Tibial nerve (tissue), 4 donors: ENCODE data around the gene RBM19. TPM values are rescaled to one million over a fixed set of nuclear protein-coding genes. Genes with fewer than 3 reads are reported as not detected.

Experiments
- DNase-seq, 2 donors: peaks; one replicate each; pipeline ENCODE4 v3.0.0-alpha.2; 2019; ENCODE audit warnings: low spot score in 2 of 2
- H3K27ac ChIP-seq, 4 donors: fragments of 200-600 bp; sonication (generic) in 3 of 4; one replicate each; pipeline ENCODE4 v1.5.1; 2017 to 2019; ENCODE audit warnings: mild to moderate bottlenecking in 1 of 4
- H3K27me3 ChIP-seq, 2 donors: fragments of 200-600 bp; sonication (generic) in 1 of 2; one replicate each; pipeline versions ENCODE4 v1.5.1 to v1.6.0; 2017 to 2019
- H3K36me3 ChIP-seq, 3 donors: fragments of 200-600 bp; sonication (generic); one replicate each; pipeline ENCODE4 v1.5.1; 2018 to 2019
- H3K4me1 ChIP-seq, 4 donors: fragments of 200-600 bp; sonication (generic) in 3 of 4; one replicate each; pipeline ENCODE4 v1.5.1; 2017 to 2019
- H3K4me3 ChIP-seq, 4 donors: fragments of 200-600 bp; sonication (generic) in 3 of 4; one replicate each; pipeline ENCODE4 v1.5.1; 2017 to 2019; ENCODE audit warnings: mild to moderate bottlenecking in 1 of 4, moderate library complexity in 1 of 4
- H3K9me3 ChIP-seq, 4 donors: fragments of 200-600 bp; sonication (generic) in 3 of 4; one replicate each; pipeline ENCODE4 v1.5.1; 2017 to 2019
- EP300 ChIP-seq, 2 donors: sonication (generic); formaldehyde crosslinking; IDR thresholded peaks; one replicate each; pipeline ENCODE4 v1.6.1; 2017; ENCODE audit warnings: antibody characterized with exemption in 2 of 2, mild to moderate bottlenecking in 1 of 2
- POLR2A ChIP-seq, 2 donors: fragments of 450-650 bp; IDR thresholded peaks; one replicate each; pipeline ENCODE4 v1.6.1; 2017; ENCODE audit warnings: antibody characterized with exemption in 2 of 2, mild to moderate bottlenecking in 2 of 2, moderate library complexity in 2 of 2
- WGBS, 2 donors: methylation state at CpG; one replicate each; pipeline ENCODE4 v1.1.5; 2018; 5-methylcytosine and 5-hydroxymethylcytosine counted together
- total RNA-seq, 4 donors: library from RNA; depleted of rRNA; stranded (reverse); fragments of >200 nt; gene quantifications; one replicate each; pipeline ENCODE4 v1.1.0, GENCODE V29; 2016
- TF ChIP-seq, protein P1 (sequence below), 5 experiments: fragments of 200-600 bp in 3 of 5; fragments of 450-650 bp in 2 of 5; sonication (generic) in 3 of 5; IDR thresholded peaks; one replicate each; pipeline ENCODE4 v1.5.1; 2016 to 2019; ENCODE audit warnings: antibody characterized with exemption in 5 of 5, mild to moderate bottlenecking in 3 of 5, moderate library complexity in 2 of 5

RBM19 gene
- total RNA-seq, 4 donors from 2014 or later, result 32.0 to 57.9 (median 38.9) TPM

DNA sequence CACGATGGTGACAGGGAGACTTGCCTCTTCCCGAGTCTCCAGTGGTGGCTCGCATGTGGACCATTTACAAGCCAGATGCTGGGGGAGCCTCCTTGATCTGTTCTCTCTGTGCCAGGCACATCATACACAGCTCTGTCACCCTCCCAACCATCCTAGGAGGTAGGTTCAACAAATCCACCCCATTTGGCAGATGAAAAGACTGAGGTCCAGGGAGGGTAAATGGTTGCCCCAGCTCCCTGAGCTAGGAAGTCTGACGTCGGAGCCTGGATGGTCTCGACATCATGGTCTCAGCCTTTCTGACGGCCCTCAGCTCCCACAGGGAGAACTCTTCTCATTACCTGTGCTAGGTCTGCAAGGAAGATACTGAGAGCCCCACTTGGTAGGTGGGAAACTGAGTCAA, 189.6 kb downstream of the RBM19 start:
- Histone ChIP-seq H3K4me3 (no peak overlapping the region), H3K4me1 (no peaks in the 10 kb centered on the region), H3K9me3 (no peaks in the 10 kb centered on the region), H3K27me3 (peaks cover 0 to 7% of the 10 kb centered on the region in 2 donors), H3K36me3 (no peaks in the 10 kb centered on the region), H3K27ac (no peak overlapping the region)
- WGBS, 2 donors, result 60 to 66% methylated on average over 7 of the region's 7 CpGs
- TF ChIP-seq, protein P1, sequence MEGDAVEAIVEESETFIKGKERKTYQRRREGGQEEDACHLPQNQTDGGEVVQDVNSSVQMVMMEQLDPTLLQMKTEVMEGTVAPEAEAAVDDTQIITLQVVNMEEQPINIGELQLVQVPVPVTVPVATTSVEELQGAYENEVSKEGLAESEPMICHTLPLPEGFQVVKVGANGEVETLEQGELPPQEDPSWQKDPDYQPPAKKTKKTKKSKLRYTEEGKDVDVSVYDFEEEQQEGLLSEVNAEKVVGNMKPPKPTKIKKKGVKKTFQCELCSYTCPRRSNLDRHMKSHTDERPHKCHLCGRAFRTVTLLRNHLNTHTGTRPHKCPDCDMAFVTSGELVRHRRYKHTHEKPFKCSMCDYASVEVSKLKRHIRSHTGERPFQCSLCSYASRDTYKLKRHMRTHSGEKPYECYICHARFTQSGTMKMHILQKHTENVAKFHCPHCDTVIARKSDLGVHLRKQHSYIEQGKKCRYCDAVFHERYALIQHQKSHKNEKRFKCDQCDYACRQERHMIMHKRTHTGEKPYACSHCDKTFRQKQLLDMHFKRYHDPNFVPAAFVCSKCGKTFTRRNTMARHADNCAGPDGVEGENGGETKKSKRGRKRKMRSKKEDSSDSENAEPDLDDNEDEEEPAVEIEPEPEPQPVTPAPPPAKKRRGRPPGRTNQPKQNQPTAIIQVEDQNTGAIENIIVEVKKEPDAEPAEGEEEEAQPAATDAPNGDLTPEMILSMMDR (IDR thresholded peaks at IDR 0.05), result no peak
- TF ChIP-seq EP300 (IDR thresholded peaks at IDR 0.05), result no peak
- no peak for DNase-seq

DNA sequence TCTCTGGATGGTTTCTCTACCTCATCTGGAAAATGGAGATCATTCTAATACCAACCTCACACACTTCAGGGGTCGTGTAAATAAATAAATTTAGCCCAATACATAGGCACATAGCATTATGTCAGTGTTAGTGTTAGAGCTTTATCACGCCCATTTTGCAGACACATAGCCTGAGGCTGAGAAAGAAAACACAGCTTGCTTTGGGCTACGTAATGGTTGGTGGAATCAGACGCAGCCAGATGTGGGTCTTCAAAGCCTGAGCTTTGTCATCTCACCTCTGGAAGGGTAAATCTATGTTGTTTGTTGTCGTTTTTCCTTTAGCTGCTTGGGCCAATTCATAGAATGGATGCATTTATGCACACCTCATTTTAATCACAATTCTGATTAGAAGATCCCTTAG, 191.6 kb downstream of the RBM19 start:
- 77 to 80% methylated on average over 5 of the region's 5 CpGs for WGBS, 2 donors
- TF ChIP-seq EP300 (IDR thresholded peaks at IDR 0.05) (no peak), POLR2A (IDR thresholded peaks at IDR 0.05) (no peak)
- TF ChIP-seq, protein P1 (IDR thresholded peaks at IDR 0.05), result no peak
- Histone ChIP-seq H3K27ac (no peak overlapping the region), H3K9me3 (no peaks in the 10 kb centered on the region), H3K4me3 (no peak overlapping the region), H3K36me3 (no peaks in the 10 kb centered on the region), H3K4me1 (no peaks in the 10 kb centered on the region), H3K27me3 (peaks cover 0 to 7% of the 10 kb centered on the region in 2 donors)
- no peak for DNase-seq

DNA sequence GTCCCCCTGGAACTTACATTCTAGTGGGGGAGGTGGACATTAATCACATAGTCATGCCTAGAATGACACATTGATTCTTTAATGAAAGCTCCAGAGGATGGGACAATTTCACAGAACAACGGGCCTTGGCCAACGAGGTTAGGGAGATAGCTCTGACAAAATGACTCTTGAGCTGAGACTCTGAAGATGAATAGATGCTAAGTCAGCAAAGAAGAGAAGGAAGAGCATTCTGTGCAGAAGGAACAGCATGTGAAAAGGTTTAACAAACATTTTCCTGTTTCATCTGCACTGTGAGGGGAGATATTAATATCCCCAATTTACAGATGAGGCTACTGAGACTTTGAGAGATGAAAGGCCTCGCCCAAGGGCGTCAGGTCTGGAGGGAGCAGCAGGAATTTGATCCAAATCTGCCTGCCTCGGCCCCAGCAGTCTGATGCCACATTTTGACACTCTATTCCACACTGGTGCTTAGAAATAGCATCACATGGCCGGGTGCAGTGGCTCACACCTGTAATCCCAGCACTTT, 193.6 kb downstream of the RBM19 start:
- Histone ChIP-seq H3K27me3 (peaks cover 0 to 7% of the 10 kb centered on the region in 2 donors), H3K4me1 (no peaks in the 10 kb centered on the region), H3K9me3 (no peaks in the 10 kb centered on the region), H3K27ac (no peak overlapping the region), H3K36me3 (no peaks in the 10 kb centered on the region), H3K4me3 (no peak overlapping the region)
- 67 to 77% methylated on average over 6 of the region's 6 CpGs for WGBS, 2 donors
- TF ChIP-seq, protein P1 (IDR thresholded peaks at IDR 0.05), result no peak
- TF ChIP-seq POLR2A (IDR thresholded peaks at IDR 0.05), result no peak
- TF ChIP-seq EP300 (IDR thresholded peaks at IDR 0.05), result no peak
- DNase-seq, result no peak

DNA sequence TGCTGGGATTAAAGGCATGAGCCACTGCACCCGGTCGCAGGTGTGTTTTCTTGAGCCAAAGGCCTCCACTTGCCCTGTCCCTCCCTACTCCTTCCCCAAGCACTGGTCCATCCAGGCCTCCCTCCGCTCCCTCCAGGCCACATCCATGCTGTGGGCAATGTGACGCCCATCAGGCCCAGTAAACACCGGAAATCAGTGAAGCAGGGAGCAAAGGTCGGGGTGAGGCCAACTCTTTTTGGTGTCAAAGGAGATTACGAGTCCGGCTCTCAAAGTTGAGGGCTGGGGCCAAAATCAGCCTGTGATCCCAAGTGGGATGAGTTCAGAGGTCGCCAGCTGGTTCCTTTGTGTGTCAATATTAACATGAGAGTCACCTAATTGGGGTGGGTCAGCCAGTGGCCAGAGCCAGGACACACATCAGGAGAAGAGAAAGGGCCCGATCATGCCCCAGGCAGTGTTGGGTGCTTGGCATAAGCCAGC, 195.7 kb downstream of the RBM19 start:
- H3K4me1 ChIP-seq, result no peaks in the 10 kb centered on the region
- peaks cover 0 to 19% of the 10 kb centered on the region in 2 donors for H3K27me3 ChIP-seq

DNA sequence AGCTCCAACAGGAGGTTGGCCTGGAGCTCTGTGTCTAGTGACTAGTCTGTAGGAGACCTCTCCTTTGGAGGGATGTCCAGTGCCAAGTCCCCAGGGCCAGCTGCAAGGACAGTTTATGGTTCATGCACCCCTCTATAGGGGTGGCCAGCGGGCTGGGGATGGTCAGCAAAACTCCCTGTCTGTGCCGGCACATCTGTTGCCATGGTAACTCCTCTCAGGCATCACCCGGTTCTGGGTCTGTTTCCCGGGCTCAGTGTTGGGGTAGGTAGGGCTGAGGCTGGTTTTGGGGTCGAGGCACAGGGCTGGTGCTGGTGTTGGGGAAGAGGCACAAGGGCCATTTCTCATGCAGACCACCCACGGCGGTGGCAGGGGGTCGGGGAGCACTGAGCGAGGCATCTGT, 196.8 kb downstream of the RBM19 start:
- Histone ChIP-seq H3K4me3 (no peak overlapping the region), H3K36me3 (no peaks in the 10 kb centered on the region), H3K27ac (no peak overlapping the region), H3K4me1 (no peaks in the 10 kb centered on the region), H3K9me3 (no peaks in the 10 kb centered on the region), H3K27me3 (peaks cover 0 to 26% of the 10 kb centered on the region in 2 donors)
- WGBS, 2 donors, result 38 to 100% methylated on average over 1 to 9 of the region's 9 CpGs
- no peak for DNase-seq
- TF ChIP-seq POLR2A (IDR thresholded peaks at IDR 0.05) (no peak), EP300 (IDR thresholded peaks at IDR 0.05) (no peak)
- TF ChIP-seq, protein P1 (IDR thresholded peaks at IDR 0.05), result no peak

More for the DNA sequence above, 195.7 kb downstream of the RBM19 start:
- Histone ChIP-seq H3K4me3 (no peak overlapping the region), H3K9me3 (no peaks in the 10 kb centered on the region), H3K27ac (no peak overlapping the region), H3K36me3 (no peaks in the 10 kb centered on the region)
- TF ChIP-seq, protein P1 (IDR thresholded peaks at IDR 0.05), result no peak
- TF ChIP-seq POLR2A (IDR thresholded peaks at IDR 0.05) (no peak), EP300 (IDR thresholded peaks at IDR 0.05) (no peak)
- no peak for DNase-seq
- 47 to 48% methylated on average over 10 of the region's 10 CpGs for WGBS, 2 donors
